ENCODE measurements around the gene LRIG1.

- no peak for TF ChIP-seq CTCF (IDR thresholded peaks at IDR 0.05; ENCODE audit: control extremely low read depth in 1 of 3, insufficient read depth in 1 of 3, low read depth in 1 of 3, low read length in 3 of 3)
- TF ChIP-seq POLR2A (IDR thresholded peaks at IDR 0.05; ENCODE audit: control extremely low read depth in 1 of 2, low read depth in 2 of 2, low read length in 2 of 2), result no peak
- TF ChIP-seq RFX5 (IDR thresholded peaks at IDR 0.05; ENCODE audit: borderline replicate concordance, low read depth, low read length), result no peak
- no peak for TF ChIP-seq YY1 (IDR thresholded peaks at IDR 0.05; ENCODE audit: low read depth, low read length)
- TF ChIP-seq GTF2F1 (IDR thresholded peaks at IDR 0.05; ENCODE audit: borderline replicate concordance, low read depth, low read length), result no peak
- TF ChIP-seq RAD21 (IDR thresholded peaks at IDR 0.05 in 1 of 2, conservative IDR thresholded peaks at IDR 0.05 in 1 of 2; ENCODE audit: low read depth in 2 of 2, low read length in 2 of 2), result no peak
- TF ChIP-seq SRF (IDR thresholded peaks at IDR 0.05; ENCODE audit: low read depth, low read length), result no peak
- no peak for TF ChIP-seq E2F6 (IDR thresholded peaks at IDR 0.05)
- TF ChIP-seq MAFK (IDR thresholded peaks at IDR 0.05; ENCODE audit: low read depth, low read length), result no peak
These were observed 2.2 kb upstream of the LRIG1 start for GRCh38 chr3:66502981-66503380.
